Measurements from ENCODE around the gene DPF1. TPM values are rescaled to one million over a fixed set of nuclear protein-coding genes. Genes with fewer than 3 reads are reported as not detected.

The DPF1 gene
- total RNA-seq, 1 experiment from 2014 or later, result 7.5 TPM

DNA sequence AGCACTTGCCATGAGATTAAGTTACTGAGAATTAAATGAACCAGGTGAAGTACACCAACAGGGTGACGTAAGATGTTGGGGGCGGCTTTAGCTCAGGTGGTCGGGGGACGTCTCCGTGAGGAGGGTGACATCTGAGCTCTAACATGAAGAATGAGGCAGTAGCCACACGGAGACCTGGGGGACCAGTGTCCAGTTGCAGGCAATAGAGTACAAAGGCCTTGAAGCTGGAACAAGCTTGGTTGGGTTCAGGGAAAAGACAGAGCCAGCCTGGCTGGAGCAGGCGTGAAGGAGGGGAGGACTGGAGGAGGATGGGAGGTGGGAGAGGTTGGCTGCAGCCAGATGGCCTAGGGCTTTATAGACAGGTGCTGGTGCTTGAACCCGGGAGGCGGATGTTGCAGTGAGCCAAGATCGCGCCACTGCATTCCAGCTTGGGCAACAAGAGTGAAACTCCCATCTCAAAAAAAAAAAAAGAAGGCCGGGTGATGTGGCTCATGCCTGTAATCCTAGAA, 42.0 kb upstream of the DPF1 start:
- ATAC-seq (no peak), DNase-seq (ENCODE audit: low read depth, low spot score) (no peak)
- Histone ChIP-seq H3K4me3 (ENCODE audit: low read depth in 2 of 2, low read length in 2 of 2) (peak overlapping the region; percentile 65 to 97), H3K27ac (ENCODE audit: low read length) (peak overlapping the region; percentile 99), H3K36me3 (ENCODE audit: control insufficient read depth, insufficient read depth, low read length) (no peaks in the 10 kb centered on the region), H3K4me1 (ENCODE audit: control insufficient read depth, insufficient read depth, low read length) (peaks cover 52% of the 10 kb centered on the region), H3K9me3 (ENCODE audit: control insufficient read depth, insufficient read depth, low read depth, low read length) (no peaks in the 10 kb centered on the region), H3K27me3 (ENCODE audit: control insufficient read depth, insufficient read depth, low read length) (no peaks in the 10 kb centered on the region)
- no TSS peak for BruUV-seq (replicated peaks)
- CTCF ChIA-PET, result interaction anchor here (0.6 kb wide), 1 partner anchor 28 kb away, joined by 6 read pairs; no protein-coding TSS in a partner anchor
- intact Hi-C loops (cut with micrococcal nuclease; ENCODE audit: unreplicated experiment) (no loop called here), in situ Hi-C loops (cut with HindIII; ENCODE audit: low pct_unique_long_range_greater_than_20kb, low sequenced_read_pairs) (no loop called here)
- TF ChIP-seq SIN3A (IDR thresholded peaks at IDR 0.05; ENCODE audit: borderline replicate concordance, insufficient read depth, low read depth, low read length) (0 out of 2 replicates have a peak, but pooled peaks have one; percentile 21), TCF7L2 (IDR thresholded peaks at IDR 0.05; ENCODE audit: low read depth, low read length) (no peak)
- POLR2A ChIA-PET, result interaction anchor here (0.6 to 0.7 kb wide), 4 partner anchors 9 to 1028 kb away, joined by 3 to 7 read pairs (median 6); no protein-coding TSS in a partner anchor

DNA sequence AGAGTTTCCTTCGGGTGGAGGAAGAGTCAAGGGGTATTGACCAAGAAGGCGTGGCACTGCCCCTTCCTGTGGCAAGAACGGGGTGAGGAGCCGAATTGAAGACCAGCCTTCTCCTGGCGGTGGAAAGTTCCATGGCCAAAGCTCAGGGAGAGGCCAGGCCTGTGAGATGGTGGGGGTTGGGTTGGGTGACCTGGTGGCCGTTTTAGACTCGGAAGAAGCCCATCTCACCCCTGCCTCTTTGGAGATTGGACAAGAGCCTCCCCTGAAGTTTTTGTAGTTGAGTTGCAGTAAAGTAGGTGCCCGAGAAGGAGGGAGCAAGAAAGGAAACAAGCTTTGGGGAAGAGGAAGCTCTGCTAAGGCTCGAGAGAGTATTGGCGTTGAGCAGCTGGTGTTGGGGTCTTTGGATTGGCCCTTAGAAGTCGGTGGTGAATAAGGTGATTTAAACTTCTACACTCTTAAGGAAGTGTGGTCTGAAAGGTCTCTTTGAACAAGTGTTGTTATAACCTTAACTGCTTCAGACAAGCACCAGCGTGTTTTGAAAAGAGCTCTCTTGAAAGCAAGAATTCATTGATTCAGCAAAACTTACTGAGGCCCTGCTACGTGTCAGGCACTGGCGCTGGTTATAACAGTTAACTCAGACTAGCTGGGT, 41.3 kb upstream of the DPF1 start:
- intact Hi-C loops (cut with micrococcal nuclease; ENCODE audit: unreplicated experiment), result no loop called here
- in situ Hi-C loops (cut with HindIII; ENCODE audit: low pct_unique_long_range_greater_than_20kb, low sequenced_read_pairs), result no loop called here
- peaks cover 46% of the 10 kb centered on the region for H3K4me1 ChIP-seq (ENCODE audit: control insufficient read depth, insufficient read depth, low read length)
- no peaks in the 10 kb centered on the region for H3K36me3 ChIP-seq (ENCODE audit: control insufficient read depth, insufficient read depth, low read length)
- CTCF ChIA-PET, result interaction anchor here (0.6 to 1.0 kb wide), 2 partner anchors 28 to 33 kb away, joined by 3 to 6 read pairs; no protein-coding TSS in a partner anchor
- H3K4me3 ChIP-seq (ENCODE audit: low read depth in 2 of 2, low read length in 2 of 2), result peak overlapping the region; percentile 65 to 97
- H3K27ac ChIP-seq (ENCODE audit: low read length), result peak overlapping the region; percentile 99
- H3K27me3 ChIP-seq (ENCODE audit: control insufficient read depth, insufficient read depth, low read length), result no peaks in the 10 kb centered on the region
- H3K9me3 ChIP-seq (ENCODE audit: control insufficient read depth, insufficient read depth, low read depth, low read length), result no peaks in the 10 kb centered on the region
- peak; percentile 37 for ATAC-seq
- POLR2A ChIA-PET, result interaction anchor here (0.6 to 0.7 kb wide), 3 partner anchors 8 to 212 kb away, joined by 3 to 7 read pairs (median 7); no protein-coding TSS in a partner anchor
- no peak for DNase-seq (ENCODE audit: low read depth, low spot score)
- TSS peak; percentile 87 for BruUV-seq (replicated peaks)
- TF ChIP-seq SIN3A (IDR thresholded peaks at IDR 0.05; ENCODE audit: borderline replicate concordance, insufficient read depth, low read depth, low read length) (0 out of 2 replicates have a peak, but pooled peaks have one; percentile 18), TCF7L2 (IDR thresholded peaks at IDR 0.05; ENCODE audit: low read depth, low read length) (no peak)

DNA sequence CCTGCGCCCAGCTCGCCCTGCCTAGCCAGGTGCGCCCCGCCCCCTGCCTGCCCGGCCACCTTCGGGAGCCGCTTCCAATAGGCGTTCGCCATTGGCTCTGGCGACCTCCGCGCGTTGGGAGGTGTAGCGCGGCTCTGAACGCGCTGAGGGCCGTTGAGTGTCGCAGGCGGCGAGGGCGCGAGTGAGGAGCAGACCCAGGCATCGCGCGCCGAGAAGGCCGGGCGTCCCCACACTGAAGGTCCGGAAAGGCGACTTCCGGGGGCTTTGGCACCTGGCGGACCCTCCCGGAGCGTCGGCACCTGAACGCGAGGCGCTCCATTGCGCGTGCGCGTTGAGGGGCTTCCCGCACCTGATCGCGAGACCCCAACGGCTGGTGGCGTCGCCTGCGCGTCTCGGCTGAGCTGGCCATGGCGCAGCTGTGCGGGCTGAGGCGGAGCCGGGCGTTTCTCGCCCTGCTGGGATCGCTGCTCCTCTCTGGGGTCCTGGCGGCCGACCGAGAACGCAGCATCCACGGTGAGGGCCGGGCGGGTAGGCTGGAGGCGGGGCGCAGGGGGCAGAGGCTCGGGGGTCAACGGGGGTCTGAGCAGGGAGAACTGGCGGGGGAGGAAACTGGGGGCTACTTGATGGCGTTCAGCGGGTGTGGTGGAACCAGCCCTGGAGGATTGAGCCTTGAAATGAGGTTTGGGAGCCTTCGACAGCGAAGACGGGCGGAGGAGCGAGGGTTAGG, 40.6 kb upstream of the DPF1 start, which contains the start of gene SPINT2:
Gene SPINT2, plus strand, starts transcription at position 88 of the 727 bp plus-strand sequence. Its CDS starts 320 bp downstream, at position 408.
- intact Hi-C loops (cut with micrococcal nuclease; ENCODE audit: unreplicated experiment), result no loop called here
- in situ Hi-C loops (cut with HindIII; ENCODE audit: low pct_unique_long_range_greater_than_20kb, low sequenced_read_pairs), result no loop called here
- H3K4me1 ChIP-seq (ENCODE audit: control insufficient read depth, insufficient read depth, low read length), result peaks cover 39% of the 10 kb centered on the region
- H3K27ac ChIP-seq (ENCODE audit: low read length), result peak within 1 kb of the TSS; percentile 99
- ATAC-seq (peak; percentile 30), DNase-seq (ENCODE audit: low read depth, low spot score) (no peak)
- TF ChIP-seq POLR2AphosphoS5 (IDR thresholded peaks at IDR 0.05; ENCODE audit: low read depth, low read length), result peak; percentile 42; the same call in 1 of the 2 replicates
- TF ChIP-seq, protein P1, sequence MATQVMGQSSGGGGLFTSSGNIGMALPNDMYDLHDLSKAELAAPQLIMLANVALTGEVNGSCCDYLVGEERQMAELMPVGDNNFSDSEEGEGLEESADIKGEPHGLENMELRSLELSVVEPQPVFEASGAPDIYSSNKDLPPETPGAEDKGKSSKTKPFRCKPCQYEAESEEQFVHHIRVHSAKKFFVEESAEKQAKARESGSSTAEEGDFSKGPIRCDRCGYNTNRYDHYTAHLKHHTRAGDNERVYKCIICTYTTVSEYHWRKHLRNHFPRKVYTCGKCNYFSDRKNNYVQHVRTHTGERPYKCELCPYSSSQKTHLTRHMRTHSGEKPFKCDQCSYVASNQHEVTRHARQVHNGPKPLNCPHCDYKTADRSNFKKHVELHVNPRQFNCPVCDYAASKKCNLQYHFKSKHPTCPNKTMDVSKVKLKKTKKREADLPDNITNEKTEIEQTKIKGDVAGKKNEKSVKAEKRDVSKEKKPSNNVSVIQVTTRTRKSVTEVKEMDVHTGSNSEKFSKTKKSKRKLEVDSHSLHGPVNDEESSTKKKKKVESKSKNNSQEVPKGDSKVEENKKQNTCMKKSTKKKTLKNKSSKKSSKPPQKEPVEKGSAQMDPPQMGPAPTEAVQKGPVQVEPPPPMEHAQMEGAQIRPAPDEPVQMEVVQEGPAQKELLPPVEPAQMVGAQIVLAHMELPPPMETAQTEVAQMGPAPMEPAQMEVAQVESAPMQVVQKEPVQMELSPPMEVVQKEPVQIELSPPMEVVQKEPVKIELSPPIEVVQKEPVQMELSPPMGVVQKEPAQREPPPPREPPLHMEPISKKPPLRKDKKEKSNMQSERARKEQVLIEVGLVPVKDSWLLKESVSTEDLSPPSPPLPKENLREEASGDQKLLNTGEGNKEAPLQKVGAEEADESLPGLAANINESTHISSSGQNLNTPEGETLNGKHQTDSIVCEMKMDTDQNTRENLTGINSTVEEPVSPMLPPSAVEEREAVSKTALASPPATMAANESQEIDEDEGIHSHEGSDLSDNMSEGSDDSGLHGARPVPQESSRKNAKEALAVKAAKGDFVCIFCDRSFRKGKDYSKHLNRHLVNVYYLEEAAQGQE (IDR thresholded peaks at IDR 0.05; ENCODE audit: insufficient read depth in 1 of 2, low read depth in 2 of 2, low read length in 1 of 2), result no peak
- ChIA-PET CTCF (interaction anchor here (1.0 kb wide), 1 partner anchor 34 kb away, joined by 3 read pairs; no protein-coding TSS in a partner anchor), POLR2A (interaction anchor here (0.6 kb wide), 1 partner anchor 18 kb away, joined by 3 read pairs; no protein-coding TSS in a partner anchor)
- no TSS peak for BruUV-seq (replicated peaks)
- no peaks in the 10 kb centered on the region for H3K9me3 ChIP-seq (ENCODE audit: control insufficient read depth, insufficient read depth, low read depth, low read length)
- peak within 1 kb of the TSS; percentile 65 to 97 for H3K4me3 ChIP-seq (ENCODE audit: low read depth in 2 of 2, low read length in 2 of 2)
- no peaks in the 10 kb centered on the region for H3K36me3 ChIP-seq (ENCODE audit: control insufficient read depth, insufficient read depth, low read length)
- no peaks in the 10 kb centered on the region for H3K27me3 ChIP-seq (ENCODE audit: control insufficient read depth, insufficient read depth, low read length)

All from Panc1 (cell line).